EL (cell line): ENCODE measurements around the gene PQBP1.
"Not testable (repeated sequence)": the region's sequence is repeated elsewhere in the genome, so short reads cannot be mapped to it uniquely, and the experiment has no call there.

Source experiments
- DNase-seq: peaks from one replicate; pipeline ENCODE4 v3.0.0-alpha.2; 2016

Gene PQBP1

DNA sequence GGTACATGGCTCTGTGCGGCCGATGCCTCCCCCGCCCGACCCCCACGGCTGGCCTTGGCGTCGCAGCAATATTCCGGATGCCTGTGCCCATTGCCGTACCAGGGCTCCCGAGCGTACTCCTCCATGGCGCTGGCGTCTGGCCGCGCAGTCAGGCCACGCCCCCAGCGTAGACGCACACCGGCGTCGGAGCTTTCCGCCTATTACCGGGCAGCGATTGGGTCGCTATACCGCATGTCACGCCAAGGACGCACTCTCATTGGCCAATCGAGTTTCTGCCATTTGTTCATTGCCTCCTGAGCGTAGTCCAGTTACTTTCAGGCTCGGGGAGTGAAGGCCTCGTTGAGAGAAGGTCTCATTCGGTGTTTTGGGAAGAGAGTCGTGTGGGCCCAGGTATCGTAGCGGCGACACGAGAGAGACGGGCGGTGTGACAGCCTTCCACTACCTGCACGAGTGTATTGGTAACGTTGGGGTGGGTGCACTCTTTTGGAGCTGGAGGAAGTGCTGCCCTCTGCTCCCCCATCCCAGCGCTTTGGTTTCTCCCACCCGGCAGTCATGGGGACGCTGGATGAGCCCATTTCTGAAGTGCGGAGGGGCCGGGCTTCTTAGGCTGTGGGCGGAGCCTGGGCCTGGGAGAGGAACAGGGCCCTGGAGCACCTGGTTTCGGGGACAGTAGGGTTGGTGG, at the start of gene PQBP1, which contains the start of gene TIMM17B:
Gene PQBP1, plus strand, starts transcription at position 306 of the 682 bp plus-strand sequence. CDS start 580 bp downstream, outside the sequence.
Gene TIMM17B, minus strand, starts transcription at position 144 of the 682 bp plus-strand sequence. Its CDS starts 19 bp downstream, at position 125.
- peak; percentile 93 for DNase-seq

GRCh38 chrX:48848847-48849246, 48.9 kb upstream of the PQBP1 start:
- DNase-seq = no peak

- no peak for DNase-seq
These were observed 44.9 kb upstream of the PQBP1 start for GRCh38 chrX:48852857-48853256.

GRCh38 chrX:48853494-48853893, 44.2 kb upstream of the PQBP1 start:
- not testable (repeated sequence) for DNase-seq

- not testable (repeated sequence) for DNase-seq
These were observed 43.5 kb upstream of the PQBP1 start for GRCh38 chrX:48854121-48854804.

DNA sequence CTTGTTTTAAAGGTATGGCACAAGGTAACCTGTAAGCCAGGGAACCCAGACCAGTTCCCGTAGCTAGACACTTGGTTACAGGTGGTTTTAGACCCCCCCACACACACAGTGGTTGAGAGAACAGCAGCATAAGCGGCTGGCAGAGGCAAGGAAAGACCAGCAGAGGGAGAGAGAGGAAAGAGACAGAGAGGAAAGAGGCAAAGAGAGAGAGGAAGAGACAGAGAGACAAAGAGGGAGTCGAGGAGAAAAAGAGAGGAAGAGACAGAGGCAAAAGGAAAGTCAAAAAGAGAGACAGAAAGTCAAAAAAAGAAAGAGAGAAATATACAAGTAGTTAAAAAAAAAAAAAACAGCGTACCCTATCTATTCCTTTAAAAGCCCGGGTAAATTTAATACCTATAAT, 42.8 kb upstream of the PQBP1 start:
- no peak for DNase-seq

DNA sequence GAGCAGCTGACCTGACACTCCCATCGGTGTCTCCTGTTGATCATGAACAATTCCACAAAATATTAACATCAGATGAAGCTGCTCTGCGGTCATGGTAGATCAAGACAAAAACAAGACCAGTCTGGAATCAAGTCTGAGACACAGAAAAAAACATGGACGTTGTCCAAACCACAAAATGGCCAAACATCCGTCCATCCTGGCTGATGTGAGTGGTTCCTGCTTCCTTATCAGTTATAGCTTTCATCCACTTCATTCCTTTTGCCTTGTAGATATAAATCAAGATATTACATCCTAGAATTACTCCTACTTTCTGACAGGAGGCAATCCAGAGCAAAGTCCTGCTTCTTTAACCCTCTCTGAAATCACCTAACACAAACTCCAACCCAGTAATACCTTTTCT, 33.5 kb upstream of the PQBP1 start:
- peak; percentile 48 for DNase-seq

- not testable (repeated sequence) for DNase-seq
These were observed 25.7 kb upstream of the PQBP1 start for GRCh38 chrX:48872017-48872416.

DNA sequence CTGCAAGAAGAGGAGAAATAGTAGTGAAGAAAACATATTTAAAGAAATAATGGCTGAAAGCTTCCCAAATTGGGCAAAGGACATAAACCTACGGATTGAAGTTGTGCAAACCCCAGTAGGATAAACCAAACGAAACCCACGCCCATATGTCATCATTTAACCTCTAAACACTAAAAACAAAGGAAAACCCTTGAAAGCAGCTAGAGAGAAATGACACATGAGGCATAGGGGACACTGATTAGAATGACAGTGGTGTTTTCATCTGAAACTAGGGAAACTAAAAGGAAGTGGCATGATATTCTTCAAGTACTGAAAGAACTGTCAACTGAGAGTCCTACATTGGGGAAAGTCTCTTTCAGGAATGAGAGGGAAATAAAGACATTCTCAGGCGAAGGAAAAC, 20.8 kb upstream of the PQBP1 start:
- DNase-seq = not testable (repeated sequence)

- no peak for DNase-seq
These were observed 14.0 kb upstream of the PQBP1 start for GRCh38 chrX:48883729-48884128.

GRCh38 chrX:48886586-48886985, 11.1 kb upstream of the PQBP1 start:
- DNase-seq = not testable (repeated sequence)

GRCh38 chrX:48890296-48890925, 7.3 kb upstream of the PQBP1 start:
- DNase-seq = no peak

DNA sequence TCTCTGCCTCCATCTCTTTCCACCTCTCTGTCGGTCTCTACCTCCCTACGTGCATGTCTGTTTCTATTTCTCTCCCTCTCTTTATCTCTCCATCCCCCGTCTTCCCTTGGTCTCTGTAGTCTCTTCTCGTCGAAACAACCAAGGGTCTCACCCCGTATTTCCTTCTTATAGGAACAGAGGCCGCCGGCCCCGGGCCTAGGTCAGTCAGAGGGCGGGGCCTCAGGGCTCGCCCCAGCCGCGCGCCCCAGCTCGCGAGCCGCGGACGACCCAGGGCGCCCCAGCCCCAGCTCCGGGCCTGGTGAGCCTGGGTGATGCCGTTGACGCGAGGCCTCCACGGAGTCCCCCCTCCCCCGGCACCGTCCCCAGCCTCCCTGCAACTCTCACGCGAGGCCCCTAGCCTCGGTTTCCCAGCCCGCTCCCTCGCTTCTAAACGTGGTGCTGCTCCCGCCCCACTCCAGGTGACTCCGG, 6.8 kb upstream of the PQBP1 start:
- no peak for DNase-seq

DNA sequence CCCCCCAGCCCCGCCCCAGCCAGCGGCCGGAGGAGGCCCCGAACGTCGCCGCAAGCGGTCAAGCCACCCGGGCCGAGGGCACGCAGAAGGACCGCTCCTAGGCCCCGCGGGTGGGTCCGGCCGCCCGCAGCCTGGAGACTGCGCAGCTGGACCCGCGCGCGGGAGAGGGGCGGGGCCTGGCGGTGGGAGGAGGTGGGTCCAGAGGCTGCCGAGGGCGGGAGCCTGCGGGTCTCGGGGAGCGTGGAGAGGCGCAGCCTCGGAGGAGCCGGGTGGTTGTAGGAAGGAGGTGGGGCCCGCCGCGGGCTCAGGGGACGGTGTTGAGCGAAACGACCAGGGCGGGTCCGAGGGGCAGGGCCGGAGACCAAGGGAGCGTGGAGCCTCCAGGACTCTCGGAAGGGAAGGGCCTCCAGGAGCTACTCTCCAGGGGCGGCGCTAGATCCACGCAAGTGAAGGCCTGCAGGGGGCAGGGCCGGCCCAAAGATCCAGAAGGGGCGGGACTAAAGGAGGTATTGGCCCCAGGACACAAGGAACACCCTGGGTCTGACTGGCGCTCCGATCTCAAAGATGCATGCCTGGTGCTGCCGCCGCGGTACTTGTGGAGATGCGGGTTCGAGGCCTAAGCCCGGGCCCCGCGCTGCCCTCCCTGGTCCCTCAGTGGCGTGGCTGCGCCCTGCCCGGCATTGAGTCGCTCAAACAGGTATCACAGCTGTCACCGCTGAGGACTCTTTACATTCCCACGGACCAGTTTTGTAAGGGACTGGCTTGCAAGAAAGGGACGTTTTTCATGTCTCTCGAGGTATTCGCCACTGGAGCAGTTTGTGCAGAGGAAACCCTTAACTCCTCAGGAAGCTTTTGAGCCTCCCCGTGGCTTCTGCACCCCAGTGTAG, 6.1 kb upstream of the PQBP1 start:
- DNase-seq = peak; percentile 87

- DNase-seq = no peak
These were observed 4.8 kb upstream of the PQBP1 start for GRCh38 chrX:48892896-48893295.

- DNase-seq = no peak
These were observed 4.0 kb upstream of the PQBP1 start for GRCh38 chrX:48893556-48894348.

GRCh38 chrX:48894891-48895290, 2.8 kb upstream of the PQBP1 start:
- no peak for DNase-seq

DNA sequence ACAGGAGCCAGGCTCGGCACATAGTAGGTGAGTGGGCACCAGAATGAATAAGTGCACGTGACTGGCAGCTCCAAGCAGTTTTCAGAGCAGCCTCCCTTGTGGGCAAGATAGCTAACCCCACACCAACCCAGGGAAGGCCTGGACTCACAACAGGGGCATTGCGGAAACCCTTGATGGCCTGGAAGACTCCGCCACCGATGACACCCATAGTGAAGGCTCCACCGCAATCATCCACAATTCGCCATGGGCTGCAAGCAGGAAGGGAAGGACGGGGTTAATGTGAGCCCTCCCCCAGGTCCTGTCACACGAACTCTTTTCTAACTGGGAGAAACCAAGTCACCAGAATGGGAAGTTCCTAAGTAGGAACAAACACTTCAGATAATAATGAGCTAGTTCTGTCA, 1.1 kb upstream of the PQBP1 start:
- DNase-seq = peak; percentile 12

- DNase-seq = peak; percentile 73
These were observed 539 bp upstream of the PQBP1 start for GRCh38 chrX:48897157-48897624.

- DNase-seq = no peak
These were observed 1.3 kb downstream of the PQBP1 start for GRCh38 chrX:48899078-48899410.

DNA sequence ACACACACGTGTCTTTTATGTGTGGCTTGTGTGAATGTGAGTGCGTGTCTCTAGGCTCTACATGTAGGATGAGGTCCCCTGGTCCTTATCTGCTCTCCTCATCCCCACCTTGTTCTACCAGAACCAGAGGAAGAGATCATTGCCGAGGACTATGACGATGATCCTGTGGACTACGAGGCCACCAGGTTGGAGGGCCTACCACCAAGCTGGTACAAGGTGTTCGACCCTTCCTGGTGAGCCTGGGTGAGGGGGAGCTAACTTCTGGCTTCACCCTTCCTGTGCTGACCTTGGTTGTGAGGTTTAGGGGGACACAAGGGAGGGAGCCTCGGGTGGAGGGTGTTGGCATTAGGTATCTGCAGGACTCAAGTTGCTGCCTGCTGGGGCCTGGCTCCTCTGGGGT, 3.3 kb downstream of the PQBP1 start:
- no peak for DNase-seq

- DNase-seq = no peak
These were observed 4.4 kb downstream of the PQBP1 start for GRCh38 chrX:48902135-48902534.
